ENCODE results near the gene FGF14.

Gene FGF14

GRCh38 chr13:101703081-101703480 is 698.8 kb downstream of the FGF14 start:
- no peaks in the 10 kb centered on the region for H3K4me1 ChIP-seq
- no peaks in the 10 kb centered on the region for H3K36me3 ChIP-seq (ENCODE audit: control insufficient read depth, insufficient read depth, low read length)
- H3K4me2 ChIP-seq (ENCODE audit: low read length) = no peak overlapping the region
- H3K9ac ChIP-seq = no peak overlapping the region
- no peaks in the 10 kb centered on the region for H3K9me3 ChIP-seq (ENCODE audit: control insufficient read depth, low read length)
- no peak for TF ChIP-seq CTCF (IDR thresholded peaks at IDR 0.05)
- H3K27me3 ChIP-seq (ENCODE audit: control insufficient read depth, insufficient read depth, low read length) = no peaks in the 10 kb centered on the region
- no peaks in the 10 kb centered on the region for H3K79me2 ChIP-seq
- H3K27ac ChIP-seq = no peak overlapping the region
- H3K4me3 ChIP-seq (ENCODE audit: low read depth, low read length) = no peak overlapping the region
- no peak overlapping the region for H2AFZ ChIP-seq

GRCh38 chr13:101700598-101700997 is 701.2 kb downstream of the FGF14 start:
- H3K9me3 ChIP-seq (ENCODE audit: control insufficient read depth, low read length) = no peaks in the 10 kb centered on the region
- H3K4me3 ChIP-seq (ENCODE audit: low read depth, low read length) = no peak overlapping the region
- H3K4me1 ChIP-seq = no peaks in the 10 kb centered on the region
- TF ChIP-seq CTCF (IDR thresholded peaks at IDR 0.05) = no peak
- H2AFZ ChIP-seq = no peak overlapping the region
- no peaks in the 10 kb centered on the region for H3K36me3 ChIP-seq (ENCODE audit: control insufficient read depth, insufficient read depth, low read length)
- H3K9ac ChIP-seq = no peak overlapping the region
- H3K4me2 ChIP-seq (ENCODE audit: low read length) = no peak overlapping the region
- no peaks in the 10 kb centered on the region for H3K27me3 ChIP-seq (ENCODE audit: control insufficient read depth, insufficient read depth, low read length)
- H3K27ac ChIP-seq = no peak overlapping the region
- H3K79me2 ChIP-seq = no peaks in the 10 kb centered on the region

GRCh38 chr13:101698400-101698799 is 703.4 kb downstream of the FGF14 start:
- no peak overlapping the region for H3K4me2 ChIP-seq (ENCODE audit: low read length)
- H3K36me3 ChIP-seq (ENCODE audit: control insufficient read depth, insufficient read depth, low read length) = no peaks in the 10 kb centered on the region
- TF ChIP-seq CTCF (IDR thresholded peaks at IDR 0.05) = no peak
- H3K9ac ChIP-seq = no peak overlapping the region
- H3K4me3 ChIP-seq (ENCODE audit: low read depth, low read length) = no peak overlapping the region
- H3K9me3 ChIP-seq (ENCODE audit: control insufficient read depth, low read length) = no peaks in the 10 kb centered on the region
- H2AFZ ChIP-seq = no peak overlapping the region
- H3K27me3 ChIP-seq (ENCODE audit: control insufficient read depth, insufficient read depth, low read length) = no peaks in the 10 kb centered on the region
- no peak overlapping the region for H3K27ac ChIP-seq
- no peaks in the 10 kb centered on the region for H3K79me2 ChIP-seq
- no peaks in the 10 kb centered on the region for H3K4me1 ChIP-seq

- no peaks in the 10 kb centered on the region for H3K4me1 ChIP-seq
- no peaks in the 10 kb centered on the region for H3K79me2 ChIP-seq
- H3K4me3 ChIP-seq (ENCODE audit: low read depth, low read length) = no peak overlapping the region
- H3K27ac ChIP-seq = no peak overlapping the region
- no peak overlapping the region for H3K4me2 ChIP-seq (ENCODE audit: low read length)
- no peaks in the 10 kb centered on the region for H3K27me3 ChIP-seq (ENCODE audit: control insufficient read depth, insufficient read depth, low read length)
- H3K36me3 ChIP-seq (ENCODE audit: control insufficient read depth, insufficient read depth, low read length) = no peaks in the 10 kb centered on the region
- no peak for TF ChIP-seq CTCF (IDR thresholded peaks at IDR 0.05)
- no peak overlapping the region for H2AFZ ChIP-seq
- H3K9ac ChIP-seq = no peak overlapping the region
- H3K9me3 ChIP-seq (ENCODE audit: control insufficient read depth, low read length) = no peaks in the 10 kb centered on the region
These were observed 704.1 kb downstream of the FGF14 start for GRCh38 chr13:101697745-101698144.

GRCh38 chr13:101695870-101696516 is 705.9 kb downstream of the FGF14 start:
- H3K4me3 ChIP-seq (ENCODE audit: low read depth, low read length) = no peak overlapping the region
- no peaks in the 10 kb centered on the region for H3K9me3 ChIP-seq (ENCODE audit: control insufficient read depth, low read length)
- TF ChIP-seq CTCF (IDR thresholded peaks at IDR 0.05) = no peak
- H3K4me1 ChIP-seq = no peaks in the 10 kb centered on the region
- no peak overlapping the region for H3K27ac ChIP-seq
- H3K27me3 ChIP-seq (ENCODE audit: control insufficient read depth, insufficient read depth, low read length) = no peaks in the 10 kb centered on the region
- H3K9ac ChIP-seq = no peak overlapping the region
- H3K79me2 ChIP-seq = no peaks in the 10 kb centered on the region
- H2AFZ ChIP-seq = no peak overlapping the region
- no peak overlapping the region for H3K4me2 ChIP-seq (ENCODE audit: low read length)
- no peaks in the 10 kb centered on the region for H3K36me3 ChIP-seq (ENCODE audit: control insufficient read depth, insufficient read depth, low read length)
